Measurements from ENCODE around the gene ST6GAL1. TPM values are rescaled to one million over a fixed set of nuclear protein-coding genes. Genes with fewer than 3 reads are reported as not detected.

Gene ST6GAL1
- total and polyA plus RNA-seq, 2 of the 4 experiments (the other 2 are of a cell fraction): 1.4 to 2.9 TPM

GRCh38 chr3:186945255-186945823 is 15.0 kb downstream of the ST6GAL1 start:
- no peak for DNase-seq
- dilution Hi-C loops (cut with HindIII; ENCODE audit: low sequenced_read_pairs, unreplicated experiment) (no loop called here), in situ Hi-C loops (cut with MboI; ENCODE audit: low sequenced_read_pairs) (no loop called here), intact Hi-C loops (cut with micrococcal nuclease) (no loop called here)
- H3K27me3 ChIP-seq (ENCODE audit: control insufficient read depth, insufficient read depth, low read length): no peaks in the 10 kb centered on the region
- no peak overlapping the region for H3K4ac ChIP-seq (ENCODE audit: low read depth, low read length)
- no peak overlapping the region for H2BK15ac ChIP-seq (ENCODE audit: low read depth, low read length)
- H3K36me3 ChIP-seq (ENCODE audit: control insufficient read depth, insufficient read depth, low read length): no peaks in the 10 kb centered on the region
- no peak overlapping the region for H4K91ac ChIP-seq (ENCODE audit: insufficient read depth, low read depth, low read length)
- ChIA-PET CTCF (interaction anchor here (0.6 kb wide), 1 partner anchor 266 kb away, joined by 4 read pairs; no protein-coding TSS in a partner anchor), POLR2A (ENCODE audit: unreplicated experiment) (no interaction called here)
- no peak overlapping the region for H3K4me3 ChIP-seq (ENCODE audit: insufficient read depth, low read depth, low read length)
- no peaks in the 10 kb centered on the region for H3K9me3 ChIP-seq (ENCODE audit: control insufficient read depth, insufficient read depth, low read length)
- TF ChIP-seq MAZ (IDR thresholded peaks at IDR 0.05; ENCODE audit: borderline replicate concordance, low read depth, low read length): no peak
- no peak for TF ChIP-seq NFE2L2 (IDR thresholded peaks at IDR 0.05; ENCODE audit: low read depth, low read length)
- no peak for TF ChIP-seq MAFK (IDR thresholded peaks at IDR 0.05; ENCODE audit: low read depth, low read length)
- no peak for TF ChIP-seq USF2 (IDR thresholded peaks at IDR 0.05; ENCODE audit: low read depth, low read length)
- TF ChIP-seq FOS (IDR thresholded peaks at IDR 0.05; ENCODE audit: low read depth, low read length): no peak
- TF ChIP-seq ELK1 (IDR thresholded peaks at IDR 0.05; ENCODE audit: borderline replicate concordance, low read depth, low read length): no peak
- TF ChIP-seq CTCF (conservative IDR thresholded peaks at IDR 0.05; ENCODE audit: low read depth, low read length): no peak
- TF ChIP-seq BHLHE40 (IDR thresholded peaks at IDR 0.05; ENCODE audit: low read depth, low read length): no peak
- TF ChIP-seq RAD21 (IDR thresholded peaks at IDR 0.05; ENCODE audit: low read length): no peak
- TF ChIP-seq CHD1 (IDR thresholded peaks at IDR 0.05; ENCODE audit: low read depth, low read length): no peak
- TF ChIP-seq SMC3 (IDR thresholded peaks at IDR 0.05; ENCODE audit: low read depth, low read length): no peak
- no peak for TF ChIP-seq MXI1 (IDR thresholded peaks at IDR 0.05; ENCODE audit: borderline replicate concordance, low read depth, low read length)
- TF ChIP-seq CEBPB (IDR thresholded peaks at IDR 0.05; ENCODE audit: low read depth, low read length): no peak
- TF ChIP-seq POLR2A (IDR thresholded peaks at IDR 0.05; ENCODE audit: low read depth, low read length): no peak
- TF ChIP-seq RFX5 (IDR thresholded peaks at IDR 0.05; ENCODE audit: low read depth, low read length): no peak
- TF ChIP-seq RCOR1 (IDR thresholded peaks at IDR 0.05; ENCODE audit: insufficient replicate concordance, low read length): no peak
- no peak overlapping the region for H3K23ac ChIP-seq (ENCODE audit: low read depth, low read length)
- H3K56ac ChIP-seq (ENCODE audit: extremely low read depth, insufficient read depth, low read length): no peak overlapping the region
- H2BK5ac ChIP-seq (ENCODE audit: low read depth, low read length, poor library complexity, severe bottlenecking): no peak overlapping the region
- H3K14ac ChIP-seq (replicated peaks; ENCODE audit: low read depth, low read length): no peak overlapping the region
- H2BK120ac ChIP-seq (ENCODE audit: low read depth, low read length): no peak overlapping the region
- H3K27ac ChIP-seq (ENCODE audit: insufficient read depth, low read length): no peak overlapping the region
- H3K18ac ChIP-seq (ENCODE audit: low read depth, low read length): no peak overlapping the region
- no peaks in the 10 kb centered on the region for H3K79me1 ChIP-seq (ENCODE audit: low read depth in 1 of 2, low read length in 2 of 2)
- peaks cover 4% of the 10 kb centered on the region; the same call in 1 of the 2 replicates for H3K4me1 ChIP-seq (ENCODE audit: control insufficient read depth, insufficient read depth, low read length)
- H4K5ac ChIP-seq (ENCODE audit: low read depth, low read length): no peak overlapping the region
- no peak overlapping the region for H4K8ac ChIP-seq (ENCODE audit: low read depth in 2 of 2, low read length in 2 of 2)
- H3K9ac ChIP-seq (ENCODE audit: low read depth, low read length): no peak overlapping the region
- no TSS peak for BruUV-seq (replicated peaks)
- H2AK9ac ChIP-seq (replicated peaks; ENCODE audit: low read depth, low read length, poor library complexity): no peak overlapping the region
- no peaks in the 10 kb centered on the region for H4K20me1 ChIP-seq (ENCODE audit: insufficient read depth, low read length)
- no peak for ATAC-seq (ENCODE audit: low read depth)
- H2AK5ac ChIP-seq (ENCODE audit: low read depth, low read length): no peak overlapping the region
- H3K4me2 ChIP-seq (ENCODE audit: low read depth, low read length): no peak overlapping the region
- H2BK20ac ChIP-seq (ENCODE audit: low read depth, low read length): no peak overlapping the region
- WGBS, 2 experiments (ENCODE audit: extremely low coverage in 2 of 2, insufficient read length in 1 of 2): no CpG with 5 or more reads among the region's 8 CpGs
- H2AFZ ChIP-seq (replicated peaks; ENCODE audit: low read length, poor library complexity): no peak overlapping the region
- no peaks in the 10 kb centered on the region for H3K9me1 ChIP-seq (ENCODE audit: insufficient read depth, low read length)
